CD4-positive, CD25-positive, alpha-beta regulatory T cell (primary cell): ENCODE measurements around the gene RPS27. TPM values are rescaled to one million over a fixed set of nuclear protein-coding genes. Genes with fewer than 3 reads are reported as not detected.

Experiments
- ATAC-seq, 2 donors: fragments of 150-1000 bp; cut with Tn5 transposase; one replicate each; pipeline ENCODE4 v1.10.0; 2021; ENCODE audit warnings: low read depth in 2 of 2, moderate number of reproducible peaks in 2 of 2, moderate library complexity in 1 of 2
- DNase-seq, 3 donors: peaks; one replicate each; pipeline versions ENCODE4 v3.0.0 to v3.0.0-alpha.2; 2012 to 2022; ENCODE audit warnings: mixed read lengths in 1 of 3
- H3K27ac ChIP-seq: one replicate; pipeline ENCODE4 v1.7.0; 2013; ENCODE audit warnings: mild to moderate bottlenecking, low read length; ENCODE audit not compliant: insufficient read depth, poor library complexity, severe bottlenecking
- H3K27me3 ChIP-seq: one replicate; pipeline ENCODE4 v1.7.0; 2013; ENCODE audit warnings: low read length; ENCODE audit not compliant: control insufficient read depth, insufficient read depth
- H3K36me3 ChIP-seq: one replicate; pipeline ENCODE4 v1.7.0; 2013; ENCODE audit warnings: mild to moderate bottlenecking, low read length, moderate library complexity; ENCODE audit not compliant: control insufficient read depth, insufficient read depth
- H3K4me1 ChIP-seq: 2 replicates; pipeline ENCODE4 v1.7.0; 2013; ENCODE audit warnings: mild to moderate bottlenecking, low read length; ENCODE audit not compliant: insufficient read depth, control insufficient read depth, poor library complexity, severe bottlenecking
- H3K4me3 ChIP-seq: one replicate; pipeline ENCODE4 v1.7.0; 2013; ENCODE audit warnings: low read depth, mild to moderate bottlenecking, low read length, moderate library complexity
- H3K9me3 ChIP-seq, 2 experiments: 1 replicate in 1 of 2; 2 replicates in 1 of 2; pipeline ENCODE4 v1.7.0; 2013; ENCODE audit warnings: low read length in 2 of 2, mild to moderate bottlenecking in 1 of 2, moderate library complexity in 1 of 2; ENCODE audit not compliant: control insufficient read depth in 2 of 2
- H3K27ac Mint-ChIP-seq, 3 donors: one replicate each; pipeline ENCODE4 v1.8.0; 2020 to 2022; ENCODE audit warnings: mild to moderate bottlenecking in 3 of 3, mixed read lengths in 3 of 3, moderate library complexity in 2 of 3
- H3K27me3 Mint-ChIP-seq: one replicate; pipeline ENCODE4 v1.8.0; 2022; ENCODE audit warnings: mild to moderate bottlenecking, mixed read lengths
- H3K36me3 Mint-ChIP-seq: one replicate; pipeline ENCODE4 v1.8.0; 2020; ENCODE audit warnings: mixed read lengths
- H3K4me1 Mint-ChIP-seq, 4 donors: one replicate each; pipeline ENCODE4 v1.8.0; 2020 to 2022; ENCODE audit warnings: mixed read lengths in 4 of 4, mild to moderate bottlenecking in 1 of 4
- H3K4me3 Mint-ChIP-seq, 4 donors: one replicate each; pipeline ENCODE4 v1.8.0; 2020 to 2022; ENCODE audit warnings: mild to moderate bottlenecking in 4 of 4, mixed read lengths in 4 of 4, moderate library complexity in 3 of 4
- H3K9me3 Mint-ChIP-seq, 7 donors: one replicate each; pipeline ENCODE4 v1.8.0; 2020 to 2022; ENCODE audit warnings: mixed read lengths in 7 of 7, mild to moderate bottlenecking in 3 of 7, moderate library complexity in 2 of 7
- polyA plus RNA-seq, 4 donors: library from polyadenylated mRNA; unstranded; fragments of 300-500 nt; fragmentation: Illumina TruSeq; gene quantifications; one replicate each; pipeline ENCODE4 v1.2.3, GENCODE V29; 2021
- total RNA-seq: library from RNA; stranded (reverse); gene quantifications from one replicate; pipeline ENCODE4 v1.2.3, GENCODE V29; 2022

RPS27 gene
- total and polyA plus RNA-seq, 5 donors from 2014 or later, result 4,265 to 24,850 (median 17,883) TPM

- H3K36me3 Mint-ChIP-seq, result peaks cover 29% of the 10 kb centered on the region
- Histone ChIP-seq H3K9me3 (no peaks in the 10 kb centered on the region), H3K27me3 (no peaks in the 10 kb centered on the region), H3K36me3 (peaks cover 54% of the 10 kb centered on the region), H3K27ac (peak overlapping the region; percentile 91), H3K4me1 (peaks cover 42% of the 10 kb centered on the region), H3K4me3 (peak overlapping the region; percentile 91)
- peak overlapping the region; percentile 94 to 97 (median 95) for H3K27ac Mint-ChIP-seq
- H3K4me3 Mint-ChIP-seq, result peak overlapping the region; percentile 95 to 99 (median 97)
- H3K9me3 Mint-ChIP-seq, result no peaks in the 10 kb centered on the region
- peaks cover 6% of the 10 kb centered on the region for H3K27me3 Mint-ChIP-seq
- peak; percentile 73 to 90 (median 74) for DNase-seq
- peaks cover 0 to 52% (median 27%) of the 10 kb centered on the region in 4 donors for H3K4me1 Mint-ChIP-seq
- peak; percentile 54 to 57 for ATAC-seq
Measured at GRCh38 chr1:153945795-153946621, 44.6 kb upstream of the RPS27 start.

- DNase-seq (peak; percentile 66 to 85 (median 73)), ATAC-seq (peak; percentile 60 to 65)
- H3K4me1 ChIP-seq, result peaks cover 42% of the 10 kb centered on the region
- no peaks in the 10 kb centered on the region for H3K9me3 Mint-ChIP-seq
- H3K9me3 ChIP-seq, result no peaks in the 10 kb centered on the region
- peaks cover 6% of the 10 kb centered on the region for H3K27me3 Mint-ChIP-seq
- H3K4me3 Mint-ChIP-seq, result peak within 1 kb of the TSS; percentile 95 to 99 (median 97)
- peak within 1 kb of the TSS; percentile 91 for H3K27ac ChIP-seq
- peak within 1 kb of the TSS; percentile 94 to 97 (median 95) for H3K27ac Mint-ChIP-seq
- no peaks in the 10 kb centered on the region for H3K27me3 ChIP-seq
- H3K4me1 Mint-ChIP-seq, result peaks cover 0 to 48% (median 27%) of the 10 kb centered on the region in 4 donors
- peaks cover 31% of the 10 kb centered on the region for H3K36me3 Mint-ChIP-seq
- peaks cover 54% of the 10 kb centered on the region for H3K36me3 ChIP-seq
- peak within 1 kb of the TSS; percentile 91 for H3K4me3 ChIP-seq
Measured at GRCh38 chr1:153946622-153947241, 43.8 kb upstream of the RPS27 start, which contains the start of gene DENND4B. Gene DENND4B (minus strand): TSS chr1:153946718. CDS start chr1:153944374, 2,344 bp downstream.

GRCh38 chr1:153951183-153951582 lies 39.4 kb upstream of the RPS27 start:
- Mint-ChIP-seq H3K36me3 (peaks cover 25% of the 10 kb centered on the region), H3K4me3 (peak overlapping the region in 1 of 4 donors; percentile 85), H3K9me3 (no peaks in the 10 kb centered on the region), H3K4me1 (peaks cover 0 to 52% (median 21%) of the 10 kb centered on the region in 4 donors), H3K27me3 (no peaks in the 10 kb centered on the region), H3K27ac (peak overlapping the region in 1 of 3 donors; percentile 56)
- no peaks in the 10 kb centered on the region for H3K9me3 ChIP-seq
- DNase-seq, result no peak
- no peaks in the 10 kb centered on the region for H3K27me3 ChIP-seq
- no peak overlapping the region for H3K4me3 ChIP-seq
- H3K36me3 ChIP-seq, result peaks cover 71% of the 10 kb centered on the region
- no peak for ATAC-seq
- H3K4me1 ChIP-seq, result peaks cover 23% of the 10 kb centered on the region
- H3K27ac ChIP-seq, result no peak overlapping the region

- peak overlapping the region; percentile 43 for H3K27ac ChIP-seq
- H3K4me1 Mint-ChIP-seq, result peaks cover under 1 to 56% (median 26%) of the 10 kb centered on the region in 4 donors
- peaks cover 71% of the 10 kb centered on the region for H3K36me3 ChIP-seq
- no peak overlapping the region for H3K4me3 Mint-ChIP-seq
- no peak overlapping the region for H3K4me3 ChIP-seq
- no peak for ATAC-seq
- DNase-seq, result no peak
- no peaks in the 10 kb centered on the region for H3K9me3 ChIP-seq
- H3K36me3 Mint-ChIP-seq, result peaks cover 25% of the 10 kb centered on the region
- H3K27ac Mint-ChIP-seq, result peak overlapping the region in 2 of 3 donors; percentile 73 to 74
- peaks cover 27% of the 10 kb centered on the region for H3K4me1 ChIP-seq
- no peaks in the 10 kb centered on the region for H3K27me3 ChIP-seq
- H3K27me3 Mint-ChIP-seq, result no peaks in the 10 kb centered on the region
- no peaks in the 10 kb centered on the region for H3K9me3 Mint-ChIP-seq
Measured at GRCh38 chr1:153951801-153952200, 38.8 kb upstream of the RPS27 start.

- ATAC-seq, result no peak
- no peak for DNase-seq
- peaks cover 4 to 66% (median 39%) of the 10 kb centered on the region in 4 donors for H3K4me1 Mint-ChIP-seq
- H3K27ac ChIP-seq, result no peak overlapping the region
- H3K4me3 ChIP-seq, result no peak overlapping the region
- peaks cover 57% of the 10 kb centered on the region for H3K36me3 ChIP-seq
- H3K27me3 Mint-ChIP-seq, result no peaks in the 10 kb centered on the region
- peak overlapping the region; percentile 78 to 89 (median 78) for H3K27ac Mint-ChIP-seq
- peak overlapping the region; percentile 0 to 84 (median 51) for H3K4me3 Mint-ChIP-seq
- H3K9me3 ChIP-seq, result no peaks in the 10 kb centered on the region
- H3K9me3 Mint-ChIP-seq, result no peaks in the 10 kb centered on the region
- peaks cover 37% of the 10 kb centered on the region for H3K4me1 ChIP-seq
- no peaks in the 10 kb centered on the region for H3K27me3 ChIP-seq
- peaks cover 25% of the 10 kb centered on the region for H3K36me3 Mint-ChIP-seq
Measured at GRCh38 chr1:153953859-153954365, 36.6 kb upstream of the RPS27 start.

- H3K4me1 ChIP-seq, result peaks cover 37% of the 10 kb centered on the region
- no peaks in the 10 kb centered on the region for H3K9me3 Mint-ChIP-seq
- H3K27me3 ChIP-seq, result no peaks in the 10 kb centered on the region
- H3K27me3 Mint-ChIP-seq, result no peaks in the 10 kb centered on the region
- H3K36me3 Mint-ChIP-seq, result peaks cover 25% of the 10 kb centered on the region
- H3K9me3 ChIP-seq, result no peaks in the 10 kb centered on the region
- H3K27ac ChIP-seq, result no peak overlapping the region
- no peak for DNase-seq
- peaks cover 51% of the 10 kb centered on the region for H3K36me3 ChIP-seq
- H3K27ac Mint-ChIP-seq, result peak overlapping the region in 1 of 3 donors; percentile 89
- peak overlapping the region in 1 of 4 donors; percentile 78 for H3K4me3 Mint-ChIP-seq
- no peak overlapping the region for H3K4me3 ChIP-seq
- peaks cover 4 to 73% (median 40%) of the 10 kb centered on the region in 4 donors for H3K4me1 Mint-ChIP-seq
- no peak for ATAC-seq
Measured at GRCh38 chr1:153954826-153955225, 35.7 kb upstream of the RPS27 start.

- Mint-ChIP-seq H3K4me1 (peaks cover 4 to 74% (median 44%) of the 10 kb centered on the region in 4 donors), H3K36me3 (peaks cover 11% of the 10 kb centered on the region), H3K27ac (peak overlapping the region; percentile 97 to 99 (median 98)), H3K9me3 (no peaks in the 10 kb centered on the region), H3K4me3 (peak overlapping the region; percentile 97 to 99 (median 98)), H3K27me3 (no peaks in the 10 kb centered on the region)
- DNase-seq, result no peak
- peak overlapping the region; percentile 97 for H3K4me3 ChIP-seq
- H3K36me3 ChIP-seq, result peaks cover 32% of the 10 kb centered on the region
- no peak for ATAC-seq
- H3K27ac ChIP-seq, result peak overlapping the region; percentile 94
- no peaks in the 10 kb centered on the region for H3K27me3 ChIP-seq
- H3K9me3 ChIP-seq, result no peaks in the 10 kb centered on the region
- H3K4me1 ChIP-seq, result peaks cover 39% of the 10 kb centered on the region
Measured at GRCh38 chr1:153956997-153957715, 33.4 kb upstream of the RPS27 start.
